SK-N-SH treated with all-trans-retinoic acid at 6 μM for 48 hours (cell line): ENCODE data around the gene SCEL.

Source experiments
- CREB5 ChIP-seq: fragments of 250-450 bp; sonication (Bioruptor Pico); IDR thresholded peaks from 2 replicates; pipeline ENCODE4 v1.5.1; 2020; ENCODE audit warnings: low read depth, mild to moderate bottlenecking, moderate library complexity
- ESRRG ChIP-seq: fragments of 250-450 bp; sonication (Bioruptor Pico); IDR thresholded peaks from 2 replicates; pipeline ENCODE4 v1.6.1; 2021; ENCODE audit warnings: mild to moderate bottlenecking
- GLIS3 ChIP-seq: fragments of 250-450 bp; sonication (Bioruptor Pico); IDR thresholded peaks from 2 replicates; pipeline ENCODE4 v1.5.0; 2020; ENCODE audit warnings: mild to moderate bottlenecking, moderate library complexity
- OSR1 ChIP-seq: fragments of 250-450 bp; sonication (Bioruptor Pico); IDR thresholded peaks from 2 replicates; pipeline ENCODE4 v1.8.0; 2022; ENCODE audit warnings: moderate library complexity, mild to moderate bottlenecking, inconsistent platforms
- PPARA ChIP-seq: fragments of 250-450 bp; sonication (Bioruptor Pico); IDR thresholded peaks from 2 replicates; pipeline ENCODE4 v1.5.0; 2020; ENCODE audit warnings: mild to moderate bottlenecking, borderline replicate concordance
- RARB ChIP-seq: fragments of 250-450 bp; sonication (Bioruptor Pico); IDR thresholded peaks from 2 replicates; pipeline ENCODE4 v1.8.0; 2021; ENCODE audit warnings: mild to moderate bottlenecking, moderate library complexity
- TCF4 ChIP-seq: fragments of 250-450 bp; sonication (Bioruptor Pico); IDR thresholded peaks from 2 replicates; pipeline ENCODE4 v1.8.0; 2021; ENCODE audit warnings: mild to moderate bottlenecking, moderate library complexity, borderline replicate concordance
- TOX ChIP-seq: fragments of 250-450 bp; sonication (Bioruptor Pico); IDR thresholded peaks from 2 replicates; pipeline ENCODE4 v1.8.0; 2021; ENCODE audit warnings: mild to moderate bottlenecking, moderate library complexity, borderline replicate concordance
- ZC3H10 ChIP-seq: fragments of 250-450 bp; sonication (Bioruptor Pico); IDR thresholded peaks from 2 replicates; pipeline ENCODE4 v1.5.1; 2021; ENCODE audit warnings: mild to moderate bottlenecking, moderate library complexity
- ZFP3 ChIP-seq: fragments of 250-450 bp; sonication (Bioruptor Pico); IDR thresholded peaks from 2 replicates; pipeline ENCODE4 v1.5.0; 2020; ENCODE audit warnings: mild to moderate bottlenecking, moderate library complexity
- ZFP30 ChIP-seq: fragments of 450-650 bp; formaldehyde crosslinking; IDR thresholded peaks from 2 replicates; pipeline ENCODE4 v1.5.0; 2022; ENCODE audit warnings: mild to moderate bottlenecking, moderate library complexity
- ZNF70 ChIP-seq: fragments of 450-650 bp; formaldehyde crosslinking; IDR thresholded peaks from 2 replicates; pipeline ENCODE4 v1.5.0; 2020; ENCODE audit warnings: mild to moderate bottlenecking, moderate library complexity
- ZNF8 ChIP-seq: fragments of 450-650 bp; formaldehyde crosslinking; IDR thresholded peaks from 2 replicates; pipeline ENCODE4 v1.5.0; 2020; ENCODE audit warnings: mild to moderate bottlenecking, moderate library complexity
- TF ChIP-seq, protein P1 (sequence below): fragments of 250-450 bp; sonication (Bioruptor Pico); IDR thresholded peaks from 2 replicates; pipeline ENCODE4 v1.8.0; 2020; ENCODE audit warnings: mild to moderate bottlenecking, moderate library complexity, borderline replicate concordance

- TF ChIP-seq ZFP3 (CRISPR knock-in tag) (no peak), OSR1 (no peak), ZNF8 (CRISPR knock-in tag) (no peak), RARB (CRISPR knock-in tag) (no peak), ZC3H10 (no peak), TCF4 (CRISPR knock-in tag) (no peak), TOX (CRISPR knock-in tag) (no peak), ZFP30 (CRISPR knock-in tag) (no peak), PPARA (CRISPR knock-in tag) (no peak), ZNF70 (CRISPR knock-in tag) (no peak), GLIS3 (CRISPR knock-in tag) (no peak), CREB5 (CRISPR knock-in tag) (no peak), ESRRG (CRISPR knock-in tag) (no peak)
- TF ChIP-seq, protein P1, sequence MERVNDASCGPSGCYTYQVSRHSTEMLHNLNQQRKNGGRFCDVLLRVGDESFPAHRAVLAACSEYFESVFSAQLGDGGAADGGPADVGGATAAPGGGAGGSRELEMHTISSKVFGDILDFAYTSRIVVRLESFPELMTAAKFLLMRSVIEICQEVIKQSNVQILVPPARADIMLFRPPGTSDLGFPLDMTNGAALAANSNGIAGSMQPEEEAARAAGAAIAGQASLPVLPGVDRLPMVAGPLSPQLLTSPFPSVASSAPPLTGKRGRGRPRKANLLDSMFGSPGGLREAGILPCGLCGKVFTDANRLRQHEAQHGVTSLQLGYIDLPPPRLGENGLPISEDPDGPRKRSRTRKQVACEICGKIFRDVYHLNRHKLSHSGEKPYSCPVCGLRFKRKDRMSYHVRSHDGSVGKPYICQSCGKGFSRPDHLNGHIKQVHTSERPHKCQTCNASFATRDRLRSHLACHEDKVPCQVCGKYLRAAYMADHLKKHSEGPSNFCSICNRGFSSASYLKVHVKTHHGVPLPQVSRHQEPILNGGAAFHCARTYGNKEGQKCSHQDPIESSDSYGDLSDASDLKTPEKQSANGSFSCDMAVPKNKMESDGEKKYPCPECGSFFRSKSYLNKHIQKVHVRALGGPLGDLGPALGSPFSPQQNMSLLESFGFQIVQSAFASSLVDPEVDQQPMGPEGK (CRISPR knock-in tag) = no peak
These were observed 852 bp downstream of the SCEL start for GRCh38 chr13:77536358-77536757.
